SK-N-SH treated with all-trans-retinoic acid at 6 μM for 48 hours (cell line): ENCODE results near the gene TRIM2.

Source experiments
- ATAC-seq: fragments of 200-7000 bp; cut with Tn5 transposase; 3 replicates; pipeline ENCODE4 v1.9.1; 2020; ENCODE audit warnings: mild to moderate bottlenecking, moderate library complexity
- ARNTL ChIP-seq: fragments of 450-650 bp; formaldehyde crosslinking; IDR thresholded peaks from 2 replicates; pipeline ENCODE4 v1.5.0; 2020; ENCODE audit warnings: low read depth, mild to moderate bottlenecking, moderate library complexity, borderline replicate concordance
- BACH2 ChIP-seq: fragments of 250-450 bp; sonication (Bioruptor Pico); IDR thresholded peaks from 2 replicates; pipeline ENCODE4 v1.9.0; 2021; ENCODE audit warnings: mild to moderate bottlenecking, borderline replicate concordance
- CREB5 ChIP-seq: fragments of 250-450 bp; sonication (Bioruptor Pico); IDR thresholded peaks from 2 replicates; pipeline ENCODE4 v1.5.1; 2020; ENCODE audit warnings: low read depth, mild to moderate bottlenecking, moderate library complexity
- CSDC2 ChIP-seq: fragments of 250-450 bp; sonication (Bioruptor Pico); IDR thresholded peaks from 2 replicates; pipeline ENCODE4 v1.5.0; 2020; ENCODE audit warnings: mild to moderate bottlenecking, moderate library complexity
- CSRNP3 ChIP-seq: fragments of 250-450 bp; sonication (Bioruptor Pico); IDR thresholded peaks from 2 replicates; pipeline ENCODE4 v1.5.1; 2021; ENCODE audit warnings: mild to moderate bottlenecking, moderate library complexity
- ESRRG ChIP-seq: fragments of 250-450 bp; sonication (Bioruptor Pico); IDR thresholded peaks from 2 replicates; pipeline ENCODE4 v1.6.1; 2021; ENCODE audit warnings: mild to moderate bottlenecking
- GLIS3 ChIP-seq: fragments of 250-450 bp; sonication (Bioruptor Pico); IDR thresholded peaks from 2 replicates; pipeline ENCODE4 v1.5.0; 2020; ENCODE audit warnings: mild to moderate bottlenecking, moderate library complexity
- ISL1 ChIP-seq: fragments of 250-450 bp; sonication (Bioruptor Pico); IDR thresholded peaks from 2 replicates; pipeline ENCODE4 v2.1.2; 2022; ENCODE audit warnings: mild to moderate bottlenecking, moderate library complexity
- OSR1 ChIP-seq: fragments of 250-450 bp; sonication (Bioruptor Pico); IDR thresholded peaks from 2 replicates; pipeline ENCODE4 v1.8.0; 2022; ENCODE audit warnings: moderate library complexity, mild to moderate bottlenecking, inconsistent platforms
- PATZ1 ChIP-seq: fragments of 250-450 bp; sonication (Bioruptor Pico); IDR thresholded peaks from 2 replicates; pipeline ENCODE4 v1.8.0; 2020; ENCODE audit warnings: mild to moderate bottlenecking, moderate library complexity, borderline replicate concordance
- POU6F1 ChIP-seq: fragments of 250-450 bp; sonication (Bioruptor Pico); IDR thresholded peaks from 2 replicates; pipeline ENCODE4 v1.8.0; 2021; ENCODE audit warnings: low read depth, mild to moderate bottlenecking, moderate library complexity, borderline replicate concordance
- SNAI2 ChIP-seq: fragments of 250-450 bp; sonication (Bioruptor Pico); IDR thresholded peaks from 2 replicates; pipeline ENCODE4 v1.5.0; 2020; ENCODE audit warnings: mild to moderate bottlenecking, moderate library complexity
- TCF4 ChIP-seq: fragments of 250-450 bp; sonication (Bioruptor Pico); IDR thresholded peaks from 2 replicates; pipeline ENCODE4 v1.8.0; 2021; ENCODE audit warnings: mild to moderate bottlenecking, moderate library complexity, borderline replicate concordance
- TOX ChIP-seq: fragments of 250-450 bp; sonication (Bioruptor Pico); IDR thresholded peaks from 2 replicates; pipeline ENCODE4 v1.8.0; 2021; ENCODE audit warnings: mild to moderate bottlenecking, moderate library complexity, borderline replicate concordance
- TSHZ2 ChIP-seq: fragments of 250-450 bp; sonication (Bioruptor Pico); IDR thresholded peaks from 2 replicates; pipeline ENCODE4 v1.5.0; 2020; ENCODE audit warnings: mild to moderate bottlenecking, moderate library complexity
- ZC3H10 ChIP-seq: fragments of 250-450 bp; sonication (Bioruptor Pico); IDR thresholded peaks from 2 replicates; pipeline ENCODE4 v1.5.1; 2021; ENCODE audit warnings: mild to moderate bottlenecking, moderate library complexity
- ZFP3 ChIP-seq: fragments of 250-450 bp; sonication (Bioruptor Pico); IDR thresholded peaks from 2 replicates; pipeline ENCODE4 v1.5.0; 2020; ENCODE audit warnings: mild to moderate bottlenecking, moderate library complexity
- ZFP30 ChIP-seq: fragments of 450-650 bp; formaldehyde crosslinking; IDR thresholded peaks from 2 replicates; pipeline ENCODE4 v1.5.0; 2022; ENCODE audit warnings: mild to moderate bottlenecking, moderate library complexity
- ZNF565 ChIP-seq: fragments of 450-650 bp; formaldehyde crosslinking; conservative IDR thresholded peaks from 2 replicates; pipeline ENCODE4 v1.5.0; 2020; ENCODE audit warnings: low read depth, mild to moderate bottlenecking, moderate library complexity
- ZNF70 ChIP-seq: fragments of 450-650 bp; formaldehyde crosslinking; IDR thresholded peaks from 2 replicates; pipeline ENCODE4 v1.5.0; 2020; ENCODE audit warnings: mild to moderate bottlenecking, moderate library complexity
- ZNF8 ChIP-seq: fragments of 450-650 bp; formaldehyde crosslinking; IDR thresholded peaks from 2 replicates; pipeline ENCODE4 v1.5.0; 2020; ENCODE audit warnings: mild to moderate bottlenecking, moderate library complexity

TRIM2 gene

GRCh38 chr4:153207027-153207426 lies 2.8 kb downstream of the TRIM2 start:
- no peak for ATAC-seq
- TF ChIP-seq CSRNP3 (CRISPR knock-in tag): no peak
- no peak for TF ChIP-seq OSR1 (CRISPR knock-in tag)
- TF ChIP-seq ZFP30 (CRISPR knock-in tag): no peak
- TF ChIP-seq CSDC2 (CRISPR knock-in tag): no peak
- no peak for TF ChIP-seq ESRRG
- no peak for TF ChIP-seq ZNF8 (CRISPR knock-in tag)
- no peak for TF ChIP-seq PATZ1

- TF ChIP-seq ARNTL (CRISPR knock-in tag): no peak
- no peak for TF ChIP-seq BACH2 (CRISPR knock-in tag)
- no peak for TF ChIP-seq GLIS3 (CRISPR knock-in tag)
- TF ChIP-seq CREB5 (CRISPR knock-in tag): no peak
- TF ChIP-seq ZFP30 (CRISPR knock-in tag): no peak
- TF ChIP-seq CSDC2 (CRISPR knock-in tag): no peak
- no peak for TF ChIP-seq TSHZ2 (CRISPR knock-in tag)
- no peak for TF ChIP-seq TCF4
- TF ChIP-seq SNAI2: no peak
- TF ChIP-seq ZC3H10 (CRISPR knock-in tag): no peak
- no peak for TF ChIP-seq OSR1 (CRISPR knock-in tag)
- no peak for TF ChIP-seq TOX (CRISPR knock-in tag)
- no peak for TF ChIP-seq ISL1 (CRISPR knock-in tag)
- no peak for TF ChIP-seq ZNF70 (CRISPR knock-in tag)
- no peak for TF ChIP-seq ESRRG
- TF ChIP-seq POU6F1 (CRISPR knock-in tag): no peak
- no peak for TF ChIP-seq CSRNP3 (CRISPR knock-in tag)
- no peak for TF ChIP-seq ZNF565 (CRISPR knock-in tag)
- TF ChIP-seq, all 23 proteins: peak for 0
- peak; percentile 93 for ATAC-seq
Observed at GRCh38 chr4:153207567-153207966, 3.3 kb downstream of the TRIM2 start.

- ATAC-seq: no peak
- no peak for TF ChIP-seq PATZ1
- TF ChIP-seq ARNTL (CRISPR knock-in tag): no peak
- no peak for TF ChIP-seq OSR1 (CRISPR knock-in tag)
- no peak for TF ChIP-seq CSDC2 (CRISPR knock-in tag)
- no peak for TF ChIP-seq SNAI2
- TF ChIP-seq POU6F1 (CRISPR knock-in tag): no peak
- no peak for TF ChIP-seq ZFP3
- no peak for TF ChIP-seq CREB5 (CRISPR knock-in tag)
- TF ChIP-seq BACH2 (CRISPR knock-in tag): no peak
- TF ChIP-seq GLIS3 (CRISPR knock-in tag): no peak
Observed at GRCh38 chr4:153209410-153209809, 5.2 kb downstream of the TRIM2 start.
